ACC112 (cell line): ENCODE results near the gene PABPN1.
A peak's percentile ranks its signal among the peaks of the same experiment; 100 is the strongest.

Experiments
- H2AFZ ChIP-seq: fragments of 200-600 bp; sonication (generic); one replicate; pipeline ENCODE4 v1.6.0; 2017; ENCODE audit warnings: antibody characterized with exemption, low read length; ENCODE audit not compliant: unreplicated experiment
- H3K27ac ChIP-seq: fragments of 200-600 bp; sonication (generic); 2 replicates; pipeline ENCODE4 v1.5.1; 2014; ENCODE audit warnings: low read depth, mild to moderate bottlenecking, antibody characterized with exemption, low read length, moderate library complexity
- H3K27me3 ChIP-seq: fragments of 200-600 bp; sonication (generic); 2 replicates; pipeline ENCODE4 v1.6.1; 2014; ENCODE audit warnings: mild to moderate bottlenecking, antibody characterized with exemption, low read length, moderate library complexity, mixed read lengths; ENCODE audit not compliant: insufficient read depth
- H3K36me3 ChIP-seq: fragments of 200-600 bp; sonication (generic); 2 replicates; pipeline ENCODE4 v1.6.1; 2016; ENCODE audit warnings: mild to moderate bottlenecking, antibody characterized with exemption, low read length, moderate library complexity, mixed read lengths; ENCODE audit not compliant: insufficient read depth
- H3K4me1 ChIP-seq: fragments of 200-600 bp; sonication (generic); one replicate; pipeline ENCODE4 v1.6.1; 2016; ENCODE audit warnings: low read length, mixed read lengths; ENCODE audit not compliant: insufficient read depth, unreplicated experiment, control insufficient read depth
- H3K4me3 ChIP-seq: fragments of 200-600 bp; sonication (generic); 2 replicates; pipeline ENCODE4 v1.5.1; 2014; ENCODE audit warnings: mild to moderate bottlenecking, low read depth, low read length
- H3K79me2 ChIP-seq: fragments of 200-600 bp; sonication (generic); one replicate; pipeline ENCODE4 v1.6.0; 2016; ENCODE audit warnings: low read length; ENCODE audit not compliant: control insufficient read depth, unreplicated experiment, insufficient read depth

Gene PABPN1

DNA sequence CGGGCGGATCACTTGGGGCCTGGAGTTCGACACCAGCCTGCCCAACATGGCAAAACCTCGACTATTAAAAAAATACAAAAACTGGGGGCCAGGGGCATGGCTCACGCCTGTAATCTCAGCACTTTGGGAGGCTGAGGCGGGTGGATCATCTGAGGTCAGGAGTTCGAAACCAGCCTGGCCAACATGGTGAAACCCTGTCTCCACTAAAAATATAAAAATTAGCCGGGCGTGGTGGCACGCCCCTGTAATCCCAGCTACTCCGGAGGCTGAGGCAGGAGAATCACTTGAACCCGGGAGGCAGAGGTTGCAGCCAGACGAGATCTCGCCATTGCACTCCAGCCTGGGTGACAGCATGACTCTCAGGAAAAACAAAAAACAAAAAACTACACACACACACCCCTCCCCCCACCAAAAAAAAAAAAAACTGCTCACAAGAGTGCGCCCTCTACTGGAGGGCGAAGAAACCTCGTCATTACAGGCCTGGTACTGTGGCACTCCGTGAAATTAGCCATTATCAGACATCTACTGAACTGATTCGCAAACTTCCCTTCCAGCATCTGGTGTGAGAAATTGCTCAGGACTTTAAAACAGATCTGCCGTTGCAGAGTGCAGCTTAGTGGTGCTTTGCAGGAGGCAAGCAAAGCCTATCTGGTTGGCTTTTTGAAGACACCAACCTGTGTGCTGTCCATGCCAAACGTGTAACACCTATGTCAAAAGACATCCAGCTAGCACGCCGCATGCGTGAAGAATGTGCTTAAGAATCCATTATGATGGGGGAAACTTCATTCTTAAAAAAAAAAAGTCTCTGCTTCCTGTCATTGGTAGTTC, 26.3 kb upstream of the PABPN1 start:
- Histone ChIP-seq H3K27ac (no peak overlapping the region), H3K27me3 (no peaks in the 10 kb centered on the region), H3K36me3 (no peaks in the 10 kb centered on the region), H2AFZ (peak overlapping the region; percentile 62), H3K4me3 (no peak overlapping the region; the same call in 1 of the 2 replicates), H3K79me2 (peaks cover 1% of the 10 kb centered on the region), H3K4me1 (peaks cover 28% of the 10 kb centered on the region)

DNA sequence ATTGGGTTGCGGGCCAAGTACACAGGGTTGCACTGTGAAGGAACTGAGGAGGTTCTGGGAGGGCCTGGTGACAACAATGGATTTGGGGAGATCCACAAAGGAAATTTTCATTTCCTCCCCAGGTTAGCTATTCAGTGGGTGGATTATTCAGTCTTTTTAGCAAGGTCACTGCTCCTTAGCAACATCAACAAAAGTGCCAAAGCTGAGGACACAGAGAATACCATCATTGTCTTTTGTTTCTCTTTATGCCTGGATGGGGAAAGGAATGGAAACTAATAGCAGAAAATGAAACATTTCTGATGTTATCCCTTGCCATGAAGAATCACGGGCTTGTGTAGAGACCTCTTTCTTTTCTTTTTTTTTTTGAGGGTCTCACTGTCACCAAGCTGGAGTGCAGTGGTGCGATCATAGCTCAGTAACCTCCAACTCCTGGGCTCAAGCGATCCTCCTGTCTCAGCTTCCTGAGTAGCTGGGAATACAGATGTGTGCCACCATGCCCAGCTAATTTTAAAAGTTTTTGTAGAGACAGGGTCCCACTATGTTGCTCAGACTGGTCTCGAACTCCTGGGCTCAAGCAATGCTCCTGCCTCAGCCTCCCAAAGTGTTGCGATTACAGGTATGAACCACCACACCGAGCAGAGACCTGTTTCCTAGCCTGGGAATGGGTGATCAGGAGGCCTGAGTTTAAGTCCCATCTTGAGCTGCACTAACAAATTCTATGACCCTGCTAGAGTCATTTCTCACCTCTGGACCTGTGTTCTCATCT, 25.1 kb upstream of the PABPN1 start:
- Histone ChIP-seq H3K4me1 (peaks cover 34% of the 10 kb centered on the region), H3K27me3 (no peaks in the 10 kb centered on the region), H3K36me3 (no peaks in the 10 kb centered on the region), H3K27ac (no peak overlapping the region), H3K4me3 (no peak overlapping the region), H2AFZ (no peak overlapping the region), H3K79me2 (peaks cover 6% of the 10 kb centered on the region)

DNA sequence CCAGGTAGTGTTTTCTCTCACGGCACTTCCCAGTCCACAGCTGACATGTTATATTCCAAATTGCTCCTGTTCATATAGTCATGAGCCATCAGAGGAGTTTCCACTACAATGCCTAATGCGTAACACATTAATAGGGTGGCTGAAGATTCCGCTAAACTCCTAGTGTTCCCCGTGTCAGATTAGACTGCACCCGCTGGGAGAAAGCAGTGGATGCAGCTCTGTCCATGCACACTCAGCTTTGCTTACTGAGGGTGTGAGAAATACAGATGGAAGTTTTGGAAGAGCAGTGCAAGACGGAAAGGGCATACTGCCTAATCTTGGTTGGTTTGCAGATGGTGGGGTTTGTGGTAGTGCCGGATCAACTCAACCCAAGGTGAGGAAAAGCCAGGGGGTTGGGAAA, 24.2 kb upstream of the PABPN1 start:
- no peak overlapping the region for H3K4me3 ChIP-seq
- no peak overlapping the region for H2AFZ ChIP-seq
- peaks cover 34% of the 10 kb centered on the region for H3K4me1 ChIP-seq
- H3K79me2 ChIP-seq, result peaks cover 6% of the 10 kb centered on the region
- no peak overlapping the region for H3K27ac ChIP-seq
- no peaks in the 10 kb centered on the region for H3K36me3 ChIP-seq
- H3K27me3 ChIP-seq, result no peaks in the 10 kb centered on the region

DNA sequence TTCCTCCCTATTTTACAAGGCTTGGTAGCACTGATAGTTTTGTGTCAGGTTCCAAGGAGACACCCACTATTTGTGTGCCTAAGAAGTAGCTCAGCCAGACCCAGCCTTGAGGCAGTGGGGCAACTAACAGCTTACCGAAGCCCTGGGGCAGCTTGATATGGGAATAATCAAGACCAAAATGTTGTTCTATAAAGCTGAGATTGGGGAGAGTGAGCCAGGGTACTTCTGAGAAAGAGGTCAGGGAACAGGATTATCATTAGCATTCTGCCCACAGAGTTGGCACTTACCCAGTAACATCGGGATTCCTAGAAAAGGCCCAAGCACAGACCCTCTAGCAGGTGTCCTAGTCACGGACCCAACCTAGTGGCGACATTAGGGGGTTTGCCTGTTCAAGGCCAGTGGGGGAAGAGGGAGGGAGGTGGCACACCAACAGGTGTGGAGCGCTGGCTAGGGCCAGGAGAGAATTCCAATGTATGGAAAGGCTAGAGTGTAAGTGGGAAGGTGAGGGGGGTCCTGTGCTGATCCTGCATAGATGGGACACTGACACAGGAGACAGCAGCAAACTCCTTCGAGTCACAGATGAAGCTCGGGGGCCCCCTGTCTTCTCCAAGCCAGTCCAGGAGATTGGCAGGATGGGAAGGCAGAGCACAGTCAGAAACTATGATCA, 23.5 kb upstream of the PABPN1 start:
- no peaks in the 10 kb centered on the region for H3K27me3 ChIP-seq
- H3K4me1 ChIP-seq, result peaks cover 34% of the 10 kb centered on the region
- H3K27ac ChIP-seq, result peak overlapping the region; percentile 98
- H3K36me3 ChIP-seq, result no peaks in the 10 kb centered on the region
- 0 out of 2 replicates have a peak overlapping the region, but pooled peaks have one; percentile 59 for H3K4me3 ChIP-seq
- no peak overlapping the region for H2AFZ ChIP-seq
- peaks cover 6% of the 10 kb centered on the region for H3K79me2 ChIP-seq

DNA sequence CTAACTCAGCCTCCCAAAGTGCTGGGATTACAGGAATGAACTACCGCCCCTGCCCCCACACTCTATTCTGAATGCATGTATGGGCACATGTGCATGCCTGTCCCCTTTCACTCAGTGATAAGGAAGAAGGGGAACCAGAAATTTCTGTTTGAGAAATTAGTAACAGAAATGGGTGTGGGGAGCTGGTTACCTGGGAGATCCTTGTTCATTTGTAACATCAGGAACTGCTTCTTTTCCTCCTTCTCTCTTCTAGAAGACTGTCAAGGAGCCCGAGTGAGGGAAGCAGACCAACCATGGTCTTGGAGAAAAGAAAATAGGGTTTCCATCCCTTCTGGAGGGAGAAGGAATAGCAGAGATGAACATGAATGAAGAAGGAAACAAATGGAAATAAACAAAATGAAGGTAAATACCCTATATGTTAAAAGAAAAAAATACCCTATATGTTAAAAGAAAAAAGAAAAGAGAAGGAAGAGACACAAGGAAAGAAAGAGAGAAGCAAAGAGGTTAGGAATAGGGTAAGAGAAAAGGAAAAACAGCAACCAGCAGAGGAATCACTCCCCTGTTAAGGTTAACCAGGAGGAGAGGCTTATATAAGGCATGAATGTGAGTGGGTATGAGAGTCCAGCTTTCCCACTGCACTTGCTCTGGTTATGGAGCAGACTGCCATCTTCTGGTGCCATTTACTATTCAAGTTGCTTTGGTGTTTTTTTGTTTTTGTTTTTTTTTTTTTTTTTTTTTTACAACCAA, 21.9 kb upstream of the PABPN1 start:
- Histone ChIP-seq H3K79me2 (peaks cover 6% of the 10 kb centered on the region), H3K27me3 (no peaks in the 10 kb centered on the region), H3K36me3 (no peaks in the 10 kb centered on the region), H3K4me1 (peaks cover 34% of the 10 kb centered on the region), H3K27ac (peak overlapping the region; percentile 98), H2AFZ (no peak overlapping the region), H3K4me3 (peak overlapping the region; percentile 92)

DNA sequence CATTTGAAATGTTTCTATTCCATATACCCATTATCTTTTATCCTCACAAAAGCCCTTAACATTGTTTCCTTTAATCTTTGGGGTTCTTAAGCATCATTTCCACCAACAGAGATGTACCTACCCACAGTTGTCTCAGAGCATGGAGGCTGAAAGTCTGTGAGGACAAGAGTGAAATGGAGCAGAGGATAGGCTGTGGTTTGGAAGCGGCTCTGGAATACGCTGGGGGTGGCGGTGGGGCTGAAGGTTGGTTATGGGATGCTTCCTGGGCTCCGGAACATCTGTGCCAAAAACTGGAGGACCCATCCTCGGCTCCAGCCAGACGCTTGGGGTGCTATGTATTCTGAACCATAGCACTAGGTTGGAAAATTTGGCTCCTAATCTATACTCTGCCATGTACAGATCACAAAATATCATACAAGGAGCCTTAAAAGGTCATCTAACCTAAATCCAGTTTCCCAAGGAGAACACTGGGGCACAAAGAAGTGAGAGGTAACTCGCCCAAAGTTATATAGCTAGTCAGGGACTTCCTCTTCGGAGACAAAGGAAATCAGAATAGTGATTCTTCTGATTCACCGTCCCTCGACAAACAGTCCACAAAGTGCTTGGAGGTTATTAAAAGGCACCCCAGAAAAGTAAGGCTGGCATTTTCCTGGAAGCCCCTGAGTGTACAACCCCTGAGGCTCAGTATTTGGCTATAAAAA, 21.1 kb upstream of the PABPN1 start:
- H3K27me3 ChIP-seq, result no peaks in the 10 kb centered on the region
- H3K36me3 ChIP-seq, result no peaks in the 10 kb centered on the region
- H2AFZ ChIP-seq, result peak overlapping the region; percentile 17
- peak overlapping the region; percentile 98 for H3K27ac ChIP-seq
- peak overlapping the region; percentile 92 for H3K4me3 ChIP-seq
- H3K4me1 ChIP-seq, result peaks cover 28% of the 10 kb centered on the region
- H3K79me2 ChIP-seq, result peaks cover 6% of the 10 kb centered on the region

DNA sequence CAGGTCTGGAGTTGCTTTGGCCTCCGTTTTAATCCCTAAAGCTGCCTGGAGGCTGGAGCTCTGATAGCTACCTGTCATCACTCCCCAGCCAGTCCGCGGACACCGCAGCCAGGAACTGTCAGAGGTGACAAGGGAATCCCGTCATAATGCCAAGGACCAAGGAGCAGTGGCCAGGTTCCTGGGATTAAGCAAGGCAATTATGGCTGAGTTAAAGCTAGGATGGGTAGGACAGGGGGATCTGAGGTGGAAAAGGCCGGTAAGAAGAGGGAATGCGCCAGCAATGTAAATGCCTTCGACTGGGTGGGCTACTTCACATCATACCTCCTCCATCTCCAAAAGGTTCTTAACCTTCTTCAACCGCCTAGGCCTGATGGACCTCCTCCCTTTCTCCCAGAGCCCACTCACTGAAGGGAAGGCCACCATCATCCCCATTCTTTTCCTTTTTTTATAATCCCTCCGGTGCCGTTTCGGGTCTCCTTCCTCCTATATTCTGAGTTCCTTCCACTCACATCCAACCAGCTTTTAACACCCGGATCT, 20.5 kb upstream of the PABPN1 start:
- Histone ChIP-seq H3K4me1 (peaks cover 30% of the 10 kb centered on the region), H2AFZ (peak overlapping the region; percentile 82), H3K4me3 (peak overlapping the region; percentile 92), H3K27me3 (no peaks in the 10 kb centered on the region), H3K27ac (peak overlapping the region; percentile 98), H3K79me2 (peaks cover 6% of the 10 kb centered on the region), H3K36me3 (no peaks in the 10 kb centered on the region)

DNA sequence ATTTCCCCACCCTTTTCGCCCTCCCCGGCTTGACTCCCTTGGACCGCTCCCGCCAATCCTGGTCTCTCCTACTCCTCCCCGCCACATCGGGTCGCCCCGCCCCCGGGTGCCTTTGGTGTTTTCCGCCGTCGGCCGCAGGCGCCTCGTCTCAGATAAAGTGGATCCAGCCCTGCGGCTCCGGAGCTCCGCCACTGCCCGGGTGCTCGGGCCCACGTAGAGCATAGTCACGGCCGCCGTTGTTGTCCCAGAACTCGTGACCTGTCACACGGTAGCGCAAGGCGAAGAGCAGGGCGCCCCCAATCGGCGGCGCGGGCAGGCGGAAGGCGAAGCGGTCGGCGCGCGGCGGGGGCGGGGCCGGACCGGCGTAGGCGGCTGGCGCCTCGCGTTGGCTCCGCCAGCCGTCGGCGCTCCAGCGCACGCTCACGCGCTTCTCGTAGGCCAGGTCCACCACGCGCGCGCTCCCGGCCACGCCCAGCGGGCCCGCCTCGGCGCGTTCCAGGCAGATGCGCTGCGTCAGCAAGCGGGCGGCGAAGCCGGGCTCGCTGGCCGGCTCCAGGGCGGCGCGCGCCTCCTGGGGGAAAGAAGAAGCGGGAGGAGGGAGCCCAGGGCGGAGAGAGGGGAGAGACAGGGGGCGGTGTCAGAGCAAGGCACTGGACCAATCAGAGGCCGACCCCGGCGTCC, 19.8 kb upstream of the PABPN1 start:
- H3K79me2 ChIP-seq, result peaks cover 6% of the 10 kb centered on the region
- peak overlapping the region; percentile 95 for H3K4me3 ChIP-seq
- no peaks in the 10 kb centered on the region for H3K36me3 ChIP-seq
- H3K4me1 ChIP-seq, result peaks cover 34% of the 10 kb centered on the region
- no peaks in the 10 kb centered on the region for H3K27me3 ChIP-seq
- H2AFZ ChIP-seq, result peak overlapping the region; percentile 53
- H3K27ac ChIP-seq, result peak overlapping the region; percentile 98

DNA sequence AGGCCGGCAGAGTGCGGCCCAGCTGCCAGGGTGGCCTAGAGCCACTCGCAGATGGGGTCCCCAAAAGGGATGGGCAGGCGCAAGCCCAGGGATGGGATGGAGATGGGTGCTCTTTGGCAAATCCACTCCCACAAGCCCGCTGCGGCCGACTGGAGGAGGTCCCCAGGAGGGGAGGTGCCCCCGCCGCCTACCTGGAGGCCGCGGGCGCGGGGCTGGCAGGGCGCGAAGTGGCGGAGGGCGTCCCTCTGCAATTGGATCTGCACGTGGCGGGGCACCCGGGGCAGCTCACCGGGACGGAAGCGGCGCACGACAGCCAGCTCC, 19.3 kb upstream of the PABPN1 start:
- Histone ChIP-seq H3K79me2 (peaks cover 9% of the 10 kb centered on the region), H3K4me1 (peaks cover 34% of the 10 kb centered on the region), H3K36me3 (no peaks in the 10 kb centered on the region), H3K4me3 (peak overlapping the region; percentile 95), H3K27me3 (no peaks in the 10 kb centered on the region), H2AFZ (peak overlapping the region; percentile 96), H3K27ac (peak overlapping the region; percentile 81)
